ENCODE measurements around the gene MYO18B. TPM values are rescaled to one million over a fixed set of nuclear protein-coding genes. Genes with fewer than 3 reads are reported as not detected.

The MYO18B gene
- total RNA-seq, 1 experiment from 2014 or later = 0.05 TPM

DNA sequence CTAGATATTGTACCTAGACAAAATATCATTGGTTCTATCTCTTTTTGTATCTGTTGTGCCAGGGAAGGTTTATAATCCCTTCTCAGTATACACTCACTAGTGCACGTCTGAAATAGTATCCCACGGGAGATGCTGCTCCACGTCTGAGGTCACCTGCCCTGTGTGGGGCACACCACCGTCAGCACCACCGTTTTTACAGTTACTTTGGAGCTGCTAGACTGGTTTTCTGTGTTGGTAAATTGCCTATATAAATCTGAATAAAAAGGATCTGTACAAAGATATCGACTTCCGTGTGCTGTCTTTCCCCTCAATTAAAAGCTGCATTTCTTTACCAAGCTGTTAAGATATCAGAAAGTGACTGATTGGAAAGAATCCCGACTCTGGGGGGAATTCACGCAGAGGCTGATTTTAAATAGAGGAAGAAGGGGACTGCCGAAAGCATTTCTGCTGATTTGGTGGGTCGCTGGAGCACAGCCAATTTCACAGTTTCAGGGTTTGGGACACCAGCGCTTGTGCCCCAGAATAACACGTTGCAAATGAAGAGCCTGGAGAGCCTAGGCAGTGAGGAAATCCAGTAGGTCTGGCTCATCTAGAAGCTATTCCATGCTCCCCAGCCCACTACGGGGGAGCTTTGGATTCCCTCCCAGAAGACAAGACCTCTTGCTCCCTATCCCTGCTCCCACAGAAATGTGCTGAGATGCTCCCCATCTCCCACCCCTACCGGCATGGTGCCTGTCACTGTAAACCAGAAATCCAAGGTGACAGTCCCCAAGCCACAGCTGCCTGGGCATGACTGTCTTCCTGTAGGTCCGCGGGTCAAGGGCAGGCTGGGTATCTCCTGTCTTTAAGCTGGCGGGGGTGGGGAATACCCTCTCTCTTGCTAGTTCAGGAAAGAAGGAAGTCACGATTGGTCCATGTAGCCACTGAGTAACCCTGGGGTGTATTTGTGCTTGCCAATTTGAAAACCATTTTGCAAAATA lies 12.7 kb upstream of the MYO18B start:
- CTCF ChIA-PET = no interaction called here
- H4K20me1 ChIP-seq (ENCODE audit: insufficient read depth) = no peaks in the 10 kb centered on the region
- no peaks in the 10 kb centered on the region for H3K36me3 ChIP-seq (ENCODE audit: control insufficient read depth in 1 of 2, insufficient read depth in 2 of 2, low read length in 2 of 2)
- H3K4me3 ChIP-seq (replicated peaks in 1 of 2; ENCODE audit: low read depth in 1 of 2, low read length in 2 of 2) = no peak overlapping the region
- ATAC-seq (no peak), DNase-seq (ENCODE audit: low read depth, low spot score) (no peak)
- H3K27me3 ChIP-seq (ENCODE audit: insufficient read depth, low read length) = no peaks in the 10 kb centered on the region
- intact Hi-C loops (cut with micrococcal nuclease) = no loop called here
- no peak for TF ChIP-seq SRF (IDR thresholded peaks at IDR 0.05; ENCODE audit: low read depth)
- TF ChIP-seq POLR2A (IDR thresholded peaks at IDR 0.05; ENCODE audit: borderline replicate concordance, extremely low read depth, insufficient read depth, insufficient read length) = no peak
- TF ChIP-seq, protein P1, sequence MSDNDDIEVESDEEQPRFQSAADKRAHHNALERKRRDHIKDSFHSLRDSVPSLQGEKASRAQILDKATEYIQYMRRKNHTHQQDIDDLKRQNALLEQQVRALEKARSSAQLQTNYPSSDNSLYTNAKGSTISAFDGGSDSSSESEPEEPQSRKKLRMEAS (IDR thresholded peaks at IDR 0.05) = no peak
- no peak for TF ChIP-seq FOSL1 (IDR thresholded peaks at IDR 0.05; ENCODE audit: low read depth)
- no peaks in the 10 kb centered on the region for H3K4me1 ChIP-seq (ENCODE audit: control insufficient read depth in 1 of 2, insufficient read depth in 2 of 2, low read length in 2 of 2)
- no peaks in the 10 kb centered on the region for H3K9me2 ChIP-seq (ENCODE audit: insufficient read depth)
- H2AFZ ChIP-seq (ENCODE audit: low read depth, low read length, poor library complexity, severe bottlenecking) = no peak overlapping the region
- H3K27ac ChIP-seq (ENCODE audit: low read depth, low read length) = no peak overlapping the region
- BruUV-seq (replicated peaks) = no TSS peak
- RAD21 ChIA-PET (ENCODE audit: low non-redundant PET in 1 of 2, low total read pairs in 2 of 2, uncharacterized antibody in 2 of 2, unreplicated experiment in 2 of 2) = no interaction called here
- H3K4me2 ChIP-seq (ENCODE audit: low read length) = no peak overlapping the region
- H3K9me3 ChIP-seq (ENCODE audit: control insufficient read depth in 1 of 2, insufficient read depth in 1 of 2, low read depth in 1 of 2, low read length in 2 of 2) = no peaks in the 10 kb centered on the region
- no peak overlapping the region for H3K9ac ChIP-seq (ENCODE audit: low read length)
- POLR2A ChIA-PET = no interaction called here
- no peaks in the 10 kb centered on the region for H3K79me2 ChIP-seq (ENCODE audit: insufficient read depth, low read length)

DNA sequence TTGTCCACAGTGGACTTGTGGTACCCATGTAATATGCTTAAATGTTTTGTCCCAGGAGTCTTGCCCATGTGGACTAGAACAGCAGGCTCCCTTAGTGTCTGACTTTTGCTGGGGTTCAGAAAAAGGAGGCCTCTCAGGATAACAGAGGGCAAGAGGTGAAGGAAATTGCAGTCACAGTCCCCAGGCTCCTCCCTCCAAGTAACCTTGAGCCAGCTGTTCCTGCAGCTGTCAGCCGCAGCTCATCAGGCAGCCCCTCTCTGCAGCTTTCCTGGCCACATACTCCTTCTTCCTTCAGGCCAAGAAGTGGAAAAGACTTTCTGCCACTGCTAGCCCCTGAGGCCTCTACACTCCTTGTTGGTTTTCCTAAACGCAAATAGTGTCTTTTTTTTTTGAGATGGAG lies 6.3 kb upstream of the MYO18B start:
- no peak overlapping the region for H3K27ac ChIP-seq (ENCODE audit: low read depth, low read length)
- TF ChIP-seq, protein P2, sequence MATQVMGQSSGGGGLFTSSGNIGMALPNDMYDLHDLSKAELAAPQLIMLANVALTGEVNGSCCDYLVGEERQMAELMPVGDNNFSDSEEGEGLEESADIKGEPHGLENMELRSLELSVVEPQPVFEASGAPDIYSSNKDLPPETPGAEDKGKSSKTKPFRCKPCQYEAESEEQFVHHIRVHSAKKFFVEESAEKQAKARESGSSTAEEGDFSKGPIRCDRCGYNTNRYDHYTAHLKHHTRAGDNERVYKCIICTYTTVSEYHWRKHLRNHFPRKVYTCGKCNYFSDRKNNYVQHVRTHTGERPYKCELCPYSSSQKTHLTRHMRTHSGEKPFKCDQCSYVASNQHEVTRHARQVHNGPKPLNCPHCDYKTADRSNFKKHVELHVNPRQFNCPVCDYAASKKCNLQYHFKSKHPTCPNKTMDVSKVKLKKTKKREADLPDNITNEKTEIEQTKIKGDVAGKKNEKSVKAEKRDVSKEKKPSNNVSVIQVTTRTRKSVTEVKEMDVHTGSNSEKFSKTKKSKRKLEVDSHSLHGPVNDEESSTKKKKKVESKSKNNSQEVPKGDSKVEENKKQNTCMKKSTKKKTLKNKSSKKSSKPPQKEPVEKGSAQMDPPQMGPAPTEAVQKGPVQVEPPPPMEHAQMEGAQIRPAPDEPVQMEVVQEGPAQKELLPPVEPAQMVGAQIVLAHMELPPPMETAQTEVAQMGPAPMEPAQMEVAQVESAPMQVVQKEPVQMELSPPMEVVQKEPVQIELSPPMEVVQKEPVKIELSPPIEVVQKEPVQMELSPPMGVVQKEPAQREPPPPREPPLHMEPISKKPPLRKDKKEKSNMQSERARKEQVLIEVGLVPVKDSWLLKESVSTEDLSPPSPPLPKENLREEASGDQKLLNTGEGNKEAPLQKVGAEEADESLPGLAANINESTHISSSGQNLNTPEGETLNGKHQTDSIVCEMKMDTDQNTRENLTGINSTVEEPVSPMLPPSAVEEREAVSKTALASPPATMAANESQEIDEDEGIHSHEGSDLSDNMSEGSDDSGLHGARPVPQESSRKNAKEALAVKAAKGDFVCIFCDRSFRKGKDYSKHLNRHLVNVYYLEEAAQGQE (IDR thresholded peaks at IDR 0.05; ENCODE audit: low read depth) = no peak
- no peak for TF ChIP-seq TCF7L2 (IDR thresholded peaks at IDR 0.05; ENCODE audit: borderline replicate concordance, extremely low read depth, insufficient read depth, insufficient read length)
- TF ChIP-seq ELF1 (IDR thresholded peaks at IDR 0.05; ENCODE audit: borderline replicate concordance, low read depth) = no peak
- H3K9me3 ChIP-seq (ENCODE audit: control insufficient read depth in 1 of 2, insufficient read depth in 1 of 2, low read depth in 1 of 2, low read length in 2 of 2) = no peaks in the 10 kb centered on the region
- no peak overlapping the region for H3K4me2 ChIP-seq (ENCODE audit: low read length)
- H3K4me3 ChIP-seq (replicated peaks in 1 of 2; ENCODE audit: low read depth in 1 of 2, low read length in 2 of 2) = no peak overlapping the region
- H3K9ac ChIP-seq (ENCODE audit: low read length) = no peak overlapping the region
- intact Hi-C loops (cut with micrococcal nuclease) = no loop called here
- ATAC-seq (no peak), DNase-seq (ENCODE audit: low read depth, low spot score) (no peak)
- RAD21 ChIA-PET (ENCODE audit: low non-redundant PET in 1 of 2, low total read pairs in 2 of 2, uncharacterized antibody in 2 of 2, unreplicated experiment in 2 of 2) = no interaction called here
- H3K79me2 ChIP-seq (ENCODE audit: insufficient read depth, low read length) = no peaks in the 10 kb centered on the region
- no peaks in the 10 kb centered on the region for H3K9me2 ChIP-seq (ENCODE audit: insufficient read depth)
- H2AFZ ChIP-seq (ENCODE audit: low read depth, low read length, poor library complexity, severe bottlenecking) = no peak overlapping the region
- CTCF ChIA-PET = no interaction called here
- H4K20me1 ChIP-seq (ENCODE audit: insufficient read depth) = no peaks in the 10 kb centered on the region
- H3K4me1 ChIP-seq (ENCODE audit: control insufficient read depth in 1 of 2, insufficient read depth in 2 of 2, low read length in 2 of 2) = no peaks in the 10 kb centered on the region
- no TSS peak for BruUV-seq (replicated peaks)
- POLR2A ChIA-PET = no interaction called here
- no peaks in the 10 kb centered on the region for H3K36me3 ChIP-seq (ENCODE audit: control insufficient read depth in 1 of 2, insufficient read depth in 2 of 2, low read length in 2 of 2)
- no peaks in the 10 kb centered on the region for H3K27me3 ChIP-seq (ENCODE audit: insufficient read depth, low read length)
